ENCODE results near the gene TFIP11.

The TFIP11 gene

GRCh38 chr22:26445577-26446275 lies 66.5 kb downstream of the TFIP11 start:
- DNase-seq = no peak

GRCh38 chr22:26444777-26445176 lies 67.5 kb downstream of the TFIP11 start:
- no peak for DNase-seq

- peak; percentile 48 for DNase-seq
Measured at GRCh38 chr22:26443901-26444690, 68.2 kb downstream of the TFIP11 start.

- DNase-seq = no peak
Measured at GRCh38 chr22:26442086-26442756, 70.1 kb downstream of the TFIP11 start.

All from NCI-H2171 (cell line).